Stimulated activated CD4-positive, alpha-beta T cell treated with anti-CD3 and anti-CD28 coated beads, Interleukin-2, amount 100 ng/mL, for 48 hours (primary cell): ENCODE measurements around the gene CRKL.
A peak's percentile ranks its signal among the peaks of the same experiment; 100 is the strongest.
"Not testable (repeated sequence)": the region's sequence is repeated elsewhere in the genome, so short reads cannot be mapped to it uniquely, and the experiment has no call there.

Experiments
- DNase-seq, 2 donors: peaks; one replicate each; pipeline ENCODE4 v3.0.0-alpha.2; 2020

The CRKL gene

DNA sequence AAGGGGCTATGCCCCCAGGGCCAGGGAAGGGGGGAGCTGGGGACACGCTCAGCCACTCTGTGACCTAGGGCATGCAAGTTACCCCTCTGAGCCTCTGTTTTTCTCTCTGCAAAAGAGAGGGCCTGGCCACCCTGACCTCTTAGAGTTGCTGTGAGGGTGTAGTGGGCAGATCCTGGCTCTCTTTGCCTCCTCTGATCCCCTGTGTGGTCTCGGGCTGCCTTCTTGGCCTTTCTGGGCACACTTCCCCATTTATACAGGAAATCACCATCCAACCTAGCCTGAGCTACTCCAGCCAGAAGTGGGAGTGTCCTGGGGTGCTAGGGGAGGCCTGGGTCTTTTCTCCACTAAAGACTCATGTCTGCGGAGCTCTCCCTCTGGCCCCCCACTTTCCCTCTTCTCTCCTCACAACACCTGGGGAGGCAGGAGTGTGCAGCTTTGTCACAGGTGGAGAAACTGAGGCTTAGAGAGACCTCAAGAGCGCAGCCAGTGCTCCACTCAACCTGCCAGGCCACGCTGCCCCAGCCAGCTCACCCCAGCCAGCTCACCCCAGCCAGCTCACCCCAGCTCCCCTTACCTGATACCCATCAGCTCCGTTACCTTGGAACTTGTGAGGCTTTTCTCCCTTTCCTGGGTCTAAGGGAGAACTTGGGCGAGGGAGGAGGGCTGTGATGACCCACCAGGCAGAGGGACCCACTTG is 51.2 kb downstream of the CRKL start:
- DNase-seq, result no peak

DNA sequence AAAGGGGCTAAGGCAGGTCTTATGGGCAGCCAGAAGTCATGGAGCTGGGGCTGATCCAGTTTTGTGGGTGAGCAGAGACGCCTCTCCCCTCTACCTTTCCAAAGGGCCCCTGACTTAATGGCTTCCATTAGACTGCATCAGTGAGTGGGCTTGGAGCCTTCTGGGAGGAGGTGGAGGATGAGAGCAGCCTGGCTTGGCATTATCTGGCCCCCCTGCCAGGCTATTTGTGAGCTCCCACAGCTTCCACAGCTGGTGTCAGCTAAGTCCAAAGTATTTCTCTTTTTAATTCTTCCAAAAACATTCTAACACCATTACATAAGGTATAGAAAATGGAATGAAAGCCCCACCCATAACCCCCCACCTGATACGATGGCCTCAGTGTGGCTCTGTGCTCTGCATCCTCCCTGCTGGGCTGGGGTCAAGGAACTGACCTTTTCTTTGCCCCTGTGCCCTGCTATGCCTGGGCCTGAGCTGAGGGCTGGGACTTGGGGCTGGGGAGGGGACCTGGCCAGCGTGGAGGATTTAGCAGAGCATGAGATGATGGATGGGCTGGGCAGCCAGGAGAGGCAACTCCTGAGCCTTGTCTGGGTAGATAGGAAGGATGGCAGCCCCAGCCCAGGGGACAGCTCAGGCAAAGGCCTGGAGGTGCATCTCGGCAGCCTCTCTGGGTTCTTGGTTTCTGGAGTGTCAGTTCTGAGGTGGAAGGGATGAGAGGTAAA is 53.9 kb downstream of the CRKL start:
- no peak for DNase-seq

DNA sequence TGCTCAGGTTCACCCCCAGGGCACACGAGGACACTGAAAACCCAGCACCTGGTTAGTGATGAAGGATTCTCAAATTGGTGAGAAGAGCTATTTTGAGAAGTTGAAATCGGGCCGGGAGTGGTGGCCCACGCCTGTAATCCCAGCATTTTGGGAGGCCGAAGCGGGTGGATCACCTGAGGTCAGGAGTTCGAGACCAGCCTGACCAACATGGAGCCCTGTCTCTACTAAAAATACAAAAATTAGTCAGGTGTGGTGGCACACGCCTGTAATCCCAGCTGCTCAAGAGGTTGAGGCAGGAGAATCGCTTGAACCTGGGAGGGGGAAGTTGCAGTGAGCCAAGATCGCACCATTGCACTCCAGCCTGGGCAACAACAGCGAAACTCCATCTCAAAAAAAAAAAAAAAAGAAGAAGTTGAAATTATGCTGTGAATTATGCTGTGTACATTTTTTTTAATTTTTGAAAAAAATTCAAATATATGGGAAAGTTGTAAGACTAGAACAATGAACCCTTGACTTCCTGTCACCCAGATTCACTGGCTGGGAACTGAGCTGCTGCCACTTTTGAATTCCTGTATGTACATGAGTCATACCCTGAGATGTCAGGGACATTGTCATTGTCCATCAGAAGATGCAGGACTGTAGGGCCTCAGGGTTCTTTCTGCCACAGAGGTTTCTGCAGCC is 54.9 kb downstream of the CRKL start:
- DNase-seq, result not testable (repeated sequence)

DNA sequence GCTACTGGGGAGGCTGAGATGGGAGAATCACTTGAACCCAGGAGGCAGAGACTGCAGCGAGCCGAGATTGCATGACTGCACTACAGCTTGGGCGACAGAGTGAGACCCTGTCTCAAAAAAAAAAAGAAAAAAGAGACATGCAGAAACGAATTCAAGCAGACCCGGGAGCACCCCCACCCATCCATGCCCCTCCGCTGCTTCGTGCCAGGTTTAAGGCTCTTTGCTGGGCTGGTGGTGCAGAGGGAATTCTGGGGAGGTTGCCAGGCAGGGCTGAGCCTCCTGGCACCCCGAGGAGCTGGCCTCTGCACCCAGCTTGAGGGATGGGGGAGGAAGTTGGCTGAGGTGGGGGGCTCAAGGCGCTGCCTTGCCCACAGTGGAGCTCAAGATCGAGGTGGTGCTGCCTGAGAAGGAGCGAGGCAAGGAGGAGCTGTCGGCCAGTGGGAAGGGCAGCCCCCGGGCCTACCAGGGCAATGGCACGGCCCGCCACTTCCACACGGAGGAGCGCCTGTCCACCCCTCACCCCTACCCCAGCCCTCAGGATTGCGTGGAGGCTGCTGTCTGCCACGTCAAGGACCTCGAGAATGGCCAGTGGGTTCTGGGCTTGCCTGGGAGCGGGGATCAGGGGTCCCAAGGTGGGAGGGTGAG is 55.8 kb downstream of the CRKL start:
- no peak for DNase-seq

DNA sequence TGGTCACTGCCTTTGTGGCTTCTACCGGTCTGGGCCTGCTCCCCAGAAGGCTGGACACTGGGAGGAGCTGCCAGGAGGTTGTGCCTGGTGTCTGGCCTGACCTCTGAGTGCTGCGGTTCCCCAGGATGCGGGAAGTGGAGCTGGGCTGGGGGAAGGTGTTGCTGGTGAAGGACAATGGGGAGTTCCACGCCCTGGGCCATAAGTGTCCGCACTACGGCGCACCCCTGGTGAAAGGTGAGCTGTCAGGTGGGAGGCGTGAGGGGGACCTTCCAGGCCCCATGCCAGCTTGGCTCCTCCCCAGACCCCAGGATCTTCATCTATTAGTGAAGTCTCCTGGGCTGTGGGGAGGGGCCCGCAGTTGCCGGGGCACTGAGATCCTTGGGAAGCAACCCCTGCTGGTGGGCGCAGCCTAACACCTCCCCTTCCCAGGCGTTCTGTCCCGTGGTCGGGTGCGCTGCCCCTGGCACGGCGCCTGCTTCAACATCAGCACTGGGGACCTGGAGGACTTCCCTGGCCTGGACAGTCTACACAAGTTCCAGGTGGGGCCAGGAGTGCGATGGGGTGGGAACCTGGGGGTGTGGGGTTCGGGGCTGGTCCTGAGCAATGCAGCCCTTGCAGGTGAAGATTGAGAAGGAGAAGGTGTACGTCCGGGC is 56.6 kb downstream of the CRKL start:
- no peak for DNase-seq

DNA sequence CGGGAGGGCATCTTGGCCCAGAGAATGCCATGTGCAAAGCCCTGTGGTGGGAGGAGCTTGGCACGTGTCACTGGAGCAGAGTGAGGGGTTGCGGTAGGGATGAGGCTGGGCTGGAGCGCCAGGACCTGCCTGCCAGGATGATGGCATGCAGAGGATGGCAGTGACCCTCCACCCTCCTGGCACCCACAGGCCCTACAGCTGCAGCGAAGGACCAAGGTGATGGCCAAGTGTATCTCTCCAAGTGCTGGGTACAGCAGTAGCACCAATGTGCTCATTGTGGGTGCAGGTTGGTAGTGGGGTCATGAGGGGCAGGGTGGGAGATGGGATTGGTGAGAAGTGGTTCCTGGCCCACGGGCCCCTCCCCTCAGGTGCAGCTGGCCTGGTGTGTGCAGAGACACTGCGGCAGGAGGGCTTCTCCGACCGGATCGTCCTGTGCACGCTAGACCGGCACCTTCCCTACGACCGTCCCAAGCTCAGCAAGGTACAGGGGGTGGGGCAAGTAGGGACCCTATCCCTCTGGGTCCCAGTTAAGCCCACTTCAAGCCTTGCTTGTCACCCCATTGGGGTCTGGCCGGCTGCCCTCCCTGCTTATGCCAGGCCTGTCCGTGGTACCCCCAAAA is 57.2 kb downstream of the CRKL start:
- no peak for DNase-seq

DNA sequence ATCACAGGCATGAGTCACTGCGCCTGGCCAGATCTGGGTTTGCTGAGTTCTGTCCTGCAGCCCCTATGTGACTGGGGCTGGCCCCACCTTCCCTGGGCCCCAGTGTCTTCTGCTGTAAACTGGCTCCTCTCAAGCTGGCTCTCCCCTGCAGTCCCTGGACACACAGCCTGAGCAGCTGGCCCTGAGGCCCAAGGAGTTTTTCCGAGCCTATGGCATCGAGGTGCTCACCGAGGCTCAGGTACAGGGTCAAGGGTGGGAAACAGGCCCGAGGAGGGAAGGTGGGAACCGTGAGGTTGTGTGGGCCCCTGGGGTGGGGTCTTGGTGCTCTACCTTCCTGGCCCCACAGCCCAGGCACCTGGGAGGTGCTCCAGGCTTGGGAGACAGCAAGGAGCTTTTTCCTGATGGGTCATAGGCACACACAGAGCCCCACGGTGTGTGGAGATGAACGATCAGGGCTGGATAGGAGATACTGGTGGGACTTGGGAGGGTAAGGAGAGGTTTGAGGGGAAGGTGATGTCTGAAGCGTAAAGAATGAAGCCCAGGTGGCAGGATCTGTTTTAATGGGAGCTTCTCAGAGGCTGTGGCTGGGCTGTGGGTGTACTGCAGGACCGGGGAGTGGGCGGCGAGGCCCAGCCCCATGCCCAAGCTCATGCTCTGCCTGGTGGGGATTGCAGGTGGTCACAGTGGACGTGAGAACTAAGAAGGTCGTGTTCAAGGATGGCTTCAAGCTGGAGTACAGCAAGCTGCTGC is 58.5 kb downstream of the CRKL start:
- no peak for DNase-seq

DNA sequence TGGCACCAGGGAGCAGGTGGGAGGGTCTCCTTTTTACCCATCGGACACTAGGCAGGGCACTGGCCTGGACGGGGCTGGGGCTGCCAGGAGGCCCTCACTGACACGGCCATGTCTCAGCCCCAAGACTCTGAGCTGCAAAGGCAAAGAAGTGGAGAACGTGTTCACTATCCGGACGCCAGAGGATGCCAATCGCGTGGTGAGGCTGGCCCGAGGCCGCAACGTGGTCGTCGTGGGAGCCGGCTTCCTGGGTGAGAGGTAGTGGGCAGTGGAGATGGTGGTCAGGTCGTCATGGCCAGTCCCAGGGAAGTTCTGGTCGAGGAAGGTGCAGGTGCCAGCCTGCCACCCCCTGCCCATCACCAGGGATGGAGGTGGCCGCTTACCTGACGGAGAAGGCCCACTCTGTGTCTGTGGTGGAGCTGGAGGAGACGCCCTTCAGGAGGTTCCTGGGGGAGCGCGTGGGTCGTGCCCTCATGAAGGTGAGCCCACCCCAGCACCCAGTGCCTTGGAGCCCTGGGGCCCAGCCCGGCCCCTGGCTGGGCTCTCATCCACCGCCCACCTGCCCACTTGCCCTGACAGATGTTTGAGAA is 59.2 kb downstream of the CRKL start:
- DNase-seq, result no peak

DNA sequence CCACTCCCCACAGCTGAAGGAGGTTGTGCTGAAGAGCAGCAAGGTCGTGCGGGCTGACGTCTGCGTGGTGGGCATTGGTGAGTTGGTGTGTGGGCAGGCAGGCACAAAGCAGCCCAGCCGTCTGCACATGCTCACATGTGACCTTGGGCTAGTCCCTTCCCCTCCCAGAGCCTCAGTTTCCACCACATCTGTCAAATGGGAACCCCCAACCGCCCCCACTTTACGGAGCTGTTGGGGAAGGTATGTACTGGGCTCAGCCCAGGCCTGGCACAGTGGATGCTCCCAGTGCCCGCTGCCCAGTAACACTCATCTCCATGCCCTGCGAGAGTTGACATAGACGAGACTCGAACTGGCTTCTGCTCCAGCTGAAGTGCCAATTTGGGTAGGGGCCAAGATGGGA is 59.8 kb downstream of the CRKL start:
- no peak for DNase-seq

DNA sequence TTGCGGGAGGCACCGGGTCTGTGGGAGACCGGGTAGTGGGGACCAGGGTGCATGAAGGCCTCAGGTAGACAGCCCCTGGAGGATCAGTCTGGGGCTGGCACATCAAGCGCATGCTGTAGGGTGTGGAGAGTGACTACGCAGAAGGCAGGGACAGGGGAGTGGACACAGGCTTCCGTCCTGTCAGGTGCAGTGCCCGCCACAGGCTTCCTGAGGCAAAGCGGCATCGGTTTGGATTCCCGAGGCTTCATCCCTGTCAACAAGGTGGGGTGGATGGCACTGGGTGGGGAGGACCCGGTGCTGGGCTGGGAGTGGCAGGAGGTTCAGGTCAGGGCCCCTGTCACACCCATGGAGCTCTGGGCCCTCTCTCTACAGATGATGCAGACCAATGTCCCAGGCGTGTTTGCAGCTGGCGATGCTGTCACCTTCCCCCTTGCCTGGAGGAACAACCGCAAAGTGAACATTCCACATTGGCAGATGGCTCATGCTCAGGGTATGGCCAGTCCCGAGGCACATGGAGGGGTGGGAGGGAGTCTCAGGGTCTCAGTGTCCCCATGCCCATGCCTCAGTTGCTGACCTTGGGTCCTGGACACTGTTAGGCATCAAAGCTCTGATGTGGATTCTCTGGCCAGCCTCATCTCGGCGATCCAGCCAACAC is 60.4 kb downstream of the CRKL start:
- no peak for DNase-seq

DNA sequence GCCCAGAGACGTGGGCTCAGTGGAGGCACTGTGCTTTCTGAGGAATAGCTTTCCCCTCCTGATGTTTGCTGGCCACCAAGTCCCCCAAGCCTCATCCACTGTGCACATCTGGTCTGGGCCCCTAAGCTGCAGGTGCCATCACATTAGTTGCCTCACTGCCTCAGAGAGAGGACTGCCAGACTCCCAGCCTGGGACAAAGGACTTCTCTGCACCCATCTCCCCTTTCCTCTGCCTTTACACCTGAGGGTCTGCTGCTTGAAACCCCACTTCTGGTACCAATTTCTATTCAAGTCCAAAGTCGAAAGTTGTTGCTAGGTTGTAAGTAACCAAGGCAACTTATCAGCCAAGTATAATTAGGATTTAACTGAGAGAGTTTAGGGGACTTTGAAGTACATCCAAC is 61.2 kb downstream of the CRKL start:
- DNase-seq, result no peak

DNA sequence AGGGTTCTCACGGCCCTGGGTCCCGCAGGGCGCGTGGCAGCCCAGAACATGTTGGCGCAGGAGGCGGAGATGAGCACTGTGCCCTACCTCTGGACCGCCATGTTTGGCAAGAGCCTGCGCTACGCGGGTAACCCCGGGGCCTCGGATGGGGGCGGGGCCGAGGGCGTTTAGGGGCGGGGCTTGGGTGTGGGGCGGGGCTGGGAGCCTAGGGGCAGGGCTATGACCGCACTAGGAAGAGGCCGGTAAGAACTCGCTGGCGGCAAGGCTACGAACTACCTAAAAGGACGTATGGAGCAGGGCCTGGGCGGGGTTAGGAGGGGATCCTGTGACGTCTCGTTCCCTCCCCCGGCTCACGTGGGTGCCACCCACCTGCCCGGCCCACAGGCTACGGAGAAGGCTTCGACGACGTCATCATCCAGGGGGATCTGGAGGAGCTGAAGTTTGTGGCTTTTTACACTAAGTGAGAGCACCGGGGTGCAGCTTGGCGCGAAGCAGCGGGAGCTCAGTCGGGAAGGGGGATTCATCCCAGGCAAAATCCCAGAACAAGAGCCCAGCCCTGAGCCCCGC is 62.1 kb downstream of the CRKL start:
- DNase-seq, result peak; percentile 42 to 67

DNA sequence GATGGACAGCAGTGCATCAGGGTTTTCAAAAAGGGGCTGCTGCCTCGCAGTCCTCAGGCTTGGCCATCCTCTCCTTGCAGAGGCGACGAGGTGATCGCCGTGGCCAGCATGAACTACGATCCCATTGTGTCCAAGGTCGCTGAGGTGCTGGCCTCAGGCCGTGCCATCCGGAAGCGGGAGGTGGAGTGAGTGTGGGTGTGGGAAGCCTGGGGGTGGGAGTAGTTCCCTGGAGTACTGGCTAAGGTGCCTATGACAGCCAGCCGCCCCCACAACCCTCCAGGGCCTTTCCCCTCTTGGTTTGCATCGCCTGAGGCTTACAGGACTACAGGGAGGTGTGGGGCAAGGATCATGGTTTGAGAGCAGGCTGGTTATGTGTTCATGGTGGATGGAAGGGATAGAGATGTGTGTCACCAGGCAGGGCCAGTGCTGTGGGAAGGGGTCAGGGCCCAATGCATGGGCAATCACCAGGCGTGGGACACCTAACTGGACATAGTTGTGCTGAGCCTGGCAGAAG is 62.8 kb downstream of the CRKL start:
- no peak for DNase-seq

DNA sequence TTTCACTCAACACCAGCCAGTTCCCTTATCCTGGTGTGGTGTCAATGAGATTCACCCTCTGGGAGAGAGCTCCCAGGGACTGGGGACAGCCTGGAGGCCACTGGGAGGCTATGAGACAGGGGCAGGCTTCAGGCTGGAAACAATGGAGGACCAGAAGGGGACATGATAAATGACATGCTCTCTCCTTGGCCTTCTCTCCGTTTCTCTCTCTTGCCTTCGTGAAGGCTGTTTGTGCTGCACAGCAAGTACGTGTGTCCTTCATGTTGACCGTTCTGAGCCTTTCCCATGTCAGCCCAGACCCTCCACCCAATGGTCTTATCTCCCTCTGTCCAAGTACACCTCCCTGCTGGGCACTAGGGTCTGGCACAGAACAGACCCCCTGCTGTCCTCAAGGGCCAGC is 63.3 kb downstream of the CRKL start:
- no peak for DNase-seq

DNA sequence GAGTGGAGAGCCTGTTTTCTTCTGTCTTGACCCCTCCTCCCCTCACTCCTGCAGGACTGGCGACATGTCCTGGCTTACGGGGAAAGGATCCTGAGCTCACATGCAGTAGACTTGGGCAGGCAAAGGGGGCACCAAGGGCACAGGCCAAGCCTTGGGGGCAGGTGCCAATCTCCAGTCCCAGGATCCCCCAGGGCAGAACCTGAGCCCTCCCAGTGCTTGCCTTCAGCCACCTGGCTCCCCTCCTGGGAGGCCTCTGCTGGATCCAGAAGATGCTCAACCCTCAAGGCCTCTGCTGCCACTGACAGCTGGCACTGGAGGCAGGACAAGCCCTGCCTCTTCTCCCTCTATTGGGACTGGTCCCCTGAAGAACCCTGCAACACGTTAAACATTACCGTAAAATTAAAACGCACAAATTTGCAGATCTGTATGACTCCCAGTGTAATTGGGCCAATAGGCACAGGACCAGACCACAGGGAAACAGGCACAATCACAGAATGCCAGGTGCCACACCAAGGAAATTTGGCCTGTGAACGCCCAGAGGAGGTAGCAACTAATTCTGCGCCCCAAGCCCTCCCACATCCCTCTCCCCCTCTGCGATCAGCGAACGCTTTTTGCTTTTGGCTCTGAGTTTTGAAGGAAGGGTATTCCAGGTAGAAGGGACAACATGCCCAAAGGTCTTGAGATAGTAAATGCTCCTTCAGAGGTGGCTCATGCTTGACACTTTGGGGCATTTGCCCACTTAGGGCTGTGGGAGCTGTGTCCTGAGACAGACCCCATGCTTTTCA is 63.9 kb downstream of the CRKL start:
- no peak for DNase-seq

DNA sequence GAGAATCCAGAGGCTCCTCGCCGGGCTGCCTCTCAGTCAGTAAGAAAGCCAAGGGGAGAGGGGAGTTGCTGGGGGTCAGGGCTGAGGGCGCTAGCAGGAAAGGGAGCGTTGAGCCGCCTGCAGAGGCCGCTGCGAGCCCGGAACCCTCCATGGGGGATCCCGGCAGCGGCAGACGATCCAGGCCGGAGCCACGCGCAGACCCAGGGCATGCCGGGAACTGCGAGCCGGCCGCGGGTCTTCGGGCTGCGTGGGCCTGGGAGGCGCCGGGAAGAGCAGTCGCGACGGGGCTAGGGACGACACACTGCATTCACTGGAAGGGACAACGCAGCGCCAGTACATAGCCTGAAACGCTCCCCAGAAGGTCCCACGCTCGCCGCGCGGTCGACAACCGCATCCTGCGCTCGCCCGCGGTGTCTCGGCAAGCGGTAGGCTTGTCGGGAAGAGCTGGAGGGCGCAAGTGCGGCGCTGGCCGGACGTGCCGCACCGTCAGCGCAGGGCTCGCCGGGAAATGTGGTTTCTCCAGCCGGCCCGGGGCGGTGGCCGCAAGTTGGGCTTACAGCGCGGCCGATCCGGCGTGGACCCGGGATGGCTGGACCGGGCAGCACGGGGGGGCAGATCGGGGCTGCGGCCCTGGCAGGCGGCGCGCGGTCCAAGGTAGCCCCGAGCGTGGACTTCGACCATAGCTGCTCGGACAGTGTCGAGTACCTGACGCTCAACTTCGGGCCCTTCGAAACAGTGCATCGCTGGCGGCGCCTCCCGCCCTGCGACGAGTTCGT is 64.8 kb downstream of the CRKL start, which contains the start of gene LZTR1:
TSS of gene LZTR1 (plus strand) at position 511 of the 776 bp plus-strand sequence. CDS start at position 586, 75 bp downstream.
- peak; percentile 60 to 67 for DNase-seq

DNA sequence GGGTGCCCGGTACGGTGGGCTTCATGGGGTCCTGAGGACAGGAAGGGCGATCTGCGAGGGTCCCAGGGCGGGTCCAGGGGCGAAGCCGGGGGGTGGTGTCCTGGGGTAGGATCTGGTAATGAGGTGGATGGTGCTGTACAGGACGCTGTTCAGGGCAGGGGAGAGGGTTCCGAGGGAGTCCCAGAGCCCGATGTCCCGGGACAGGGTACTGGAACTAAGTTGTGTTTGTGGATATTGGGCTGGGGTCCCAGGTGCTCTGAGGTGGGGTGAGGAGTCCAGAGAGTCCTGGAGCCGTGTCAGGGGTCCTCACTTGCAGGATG is 65.3 kb downstream of the CRKL start:
- DNase-seq, result no peak

DNA sequence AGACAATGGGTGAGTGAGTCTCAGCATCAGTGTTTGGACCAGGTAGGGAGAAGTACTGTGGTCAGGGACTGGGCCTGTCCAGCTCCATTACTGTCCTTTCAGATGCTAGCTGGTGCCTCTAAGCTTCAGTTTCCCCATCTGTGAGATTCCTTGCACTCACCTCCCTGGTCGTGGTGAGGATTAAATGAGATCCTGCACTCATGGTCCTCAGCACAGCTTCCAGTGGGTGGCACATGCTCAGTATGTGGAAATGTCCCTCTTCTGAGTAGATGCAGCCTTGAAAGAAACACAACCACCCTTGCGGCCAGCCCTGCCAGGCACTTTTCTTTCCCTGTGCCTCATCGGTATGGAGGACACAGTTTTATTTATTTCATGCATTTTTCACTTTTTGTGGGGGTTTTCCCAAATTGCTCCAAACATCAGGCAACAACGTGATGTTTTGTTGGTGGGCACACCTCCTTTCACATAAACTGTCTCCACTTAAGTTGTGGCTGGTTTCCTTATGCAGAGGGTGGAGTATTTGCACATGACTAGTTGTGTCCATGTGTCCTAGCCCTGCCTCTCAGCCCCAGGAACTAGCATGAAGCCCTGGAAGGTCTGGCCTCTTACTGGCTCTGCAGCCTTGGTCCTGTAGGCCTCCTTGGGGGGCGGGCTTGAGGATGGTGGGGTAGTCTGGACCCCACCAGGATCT is 66.0 kb downstream of the CRKL start:
- DNase-seq, result no peak
